ENCODE measurements around the gene SCRG1. TPM values are rescaled to one million over a fixed set of nuclear protein-coding genes. Genes with fewer than 3 reads are reported as not detected.

Gene SCRG1
- total RNA-seq, 4 donors from 2014 or later, result 1.3 to 4.1 (median 1.8) TPM; not detected in 1

GRCh38 chr4:173367285-173367684 lies 31.6 kb downstream of the SCRG1 start:
- intact Hi-C loops (cut with DNase I; ENCODE audit: low total_unique reads), result loop anchor here (5.0 kb wide), 1 partner anchor 35 kb away; the partner anchor contains the start of gene HMGB2
- no peak overlapping the region for H3K4me3 ChIP-seq
- peaks cover 0 to 9% of the 10 kb centered on the region in 2 donors for H3K4me1 ChIP-seq
- no peaks in the 10 kb centered on the region for H3K27me3 ChIP-seq
- peak overlapping the region; percentile 18 to 32 for H3K27ac ChIP-seq
- DNase-seq, result no peak
- no peaks in the 10 kb centered on the region for H3K9me3 ChIP-seq
- no peaks in the 10 kb centered on the region for H3K36me3 ChIP-seq
- TF ChIP-seq POLR2A (IDR thresholded peaks at IDR 0.05) (no peak), CTCF (IDR thresholded peaks at IDR 0.05) (no peak)

- intact Hi-C loops (cut with DNase I; ENCODE audit: low total_unique reads), result loop anchor here (5.0 kb wide), 1 partner anchor 33 kb away; the partner anchor contains the start of gene HMGB2
- H3K27ac ChIP-seq, result no peak overlapping the region
- TF ChIP-seq CTCF (IDR thresholded peaks at IDR 0.05) (no peak), POLR2A (IDR thresholded peaks at IDR 0.05) (no peak)
- no peaks in the 10 kb centered on the region for H3K9me3 ChIP-seq
- no peak for DNase-seq
- no peak overlapping the region for H3K4me3 ChIP-seq
- peaks cover 0 to 9% of the 10 kb centered on the region in 2 donors for H3K4me1 ChIP-seq
- H3K36me3 ChIP-seq, result no peaks in the 10 kb centered on the region
- no peaks in the 10 kb centered on the region for H3K27me3 ChIP-seq
Observed at GRCh38 chr4:173365359-173365996, 33.4 kb downstream of the SCRG1 start.

DNA sequence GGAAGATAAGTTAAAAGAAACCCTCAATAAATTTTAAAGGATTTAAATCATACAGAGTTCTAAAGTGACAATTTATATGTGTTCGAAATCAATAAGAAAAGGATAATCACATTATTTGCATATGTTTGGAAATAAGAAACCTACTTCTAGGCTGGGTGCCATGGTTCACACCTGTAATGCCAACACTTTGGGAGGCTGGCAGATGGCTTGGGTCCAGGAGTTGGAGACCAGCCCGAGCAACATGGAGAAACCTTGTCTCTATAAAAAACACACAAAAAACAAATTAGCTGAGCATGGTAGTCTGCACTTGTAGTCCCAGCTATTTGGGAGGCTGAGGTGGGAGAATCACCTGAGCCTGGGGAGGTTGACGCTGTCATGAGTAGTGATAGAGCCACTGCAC lies 36.2 kb downstream of the SCRG1 start:
- no peaks in the 10 kb centered on the region for H3K36me3 ChIP-seq
- peaks cover 0 to 4% of the 10 kb centered on the region in 2 donors for H3K4me1 ChIP-seq
- H3K4me3 ChIP-seq, result no peak overlapping the region
- intact Hi-C loops (cut with DNase I; ENCODE audit: low total_unique reads), result no loop called here
- no peaks in the 10 kb centered on the region for H3K27me3 ChIP-seq
- H3K27ac ChIP-seq, result no peak overlapping the region
- DNase-seq, result no peak
- TF ChIP-seq CTCF (IDR thresholded peaks at IDR 0.05) (no peak), POLR2A (IDR thresholded peaks at IDR 0.05) (no peak)
- H3K9me3 ChIP-seq, result no peaks in the 10 kb centered on the region

DNA sequence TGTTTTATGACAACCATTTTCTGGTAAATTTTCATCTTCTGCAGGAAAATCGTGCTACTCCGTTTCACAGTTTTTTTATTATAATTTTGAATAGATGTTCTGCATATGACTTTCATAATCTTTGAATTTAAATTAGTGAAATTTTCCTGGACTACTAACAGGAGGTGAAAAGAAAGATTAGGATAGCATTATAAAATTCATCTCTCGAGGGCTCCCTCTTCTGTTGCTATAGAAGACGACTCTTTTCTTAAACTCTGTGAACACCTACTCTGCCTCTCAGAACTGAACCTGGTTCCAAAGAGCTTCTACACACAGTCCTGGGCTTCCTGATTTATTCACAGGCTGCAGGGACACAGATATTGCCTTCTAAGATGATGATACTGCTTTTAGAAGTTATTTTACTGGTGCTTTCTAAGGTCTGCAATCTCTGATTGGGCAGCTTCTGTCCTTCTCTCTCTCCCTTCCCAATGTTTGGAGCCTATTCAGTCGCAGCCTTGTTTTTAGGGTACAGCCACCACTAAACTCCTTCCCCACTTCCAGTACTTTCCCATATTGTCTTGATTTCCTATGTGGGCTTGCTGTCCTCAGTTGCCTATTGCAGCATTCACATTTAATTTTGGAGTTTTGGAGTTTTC lies 38.2 kb downstream of the SCRG1 start:
- intact Hi-C loops (cut with DNase I; ENCODE audit: low total_unique reads), result no loop called here

More for the DNA sequence above, 38.2 kb downstream of the SCRG1 start:
- Histone ChIP-seq H3K36me3 (no peaks in the 10 kb centered on the region), H3K27ac (no peak overlapping the region), H3K9me3 (no peaks in the 10 kb centered on the region), H3K4me3 (no peak overlapping the region), H3K4me1 (no peaks in the 10 kb centered on the region), H3K27me3 (no peaks in the 10 kb centered on the region)
- DNase-seq, result no peak
- no peak for TF ChIP-seq CTCF (IDR thresholded peaks at IDR 0.05)

Measured in uterus (tissue), 4 donors.